Ishikawa (cell line): ENCODE data around the gene HOXC9.

ENCODE experiments used
- CEBPB ChIP-seq: IDR thresholded peaks from 2 replicates; pipeline ENCODE4 v1.6.1; 2012
- CREB1 ChIP-seq: IDR thresholded peaks from 2 replicates; pipeline ENCODE4 v1.6.1; 2012; ENCODE audit warnings: low read depth
- EGR1 ChIP-seq: IDR thresholded peaks from 2 replicates; pipeline ENCODE4 v1.6.1; 2012
- EP300 ChIP-seq: IDR thresholded peaks from 2 replicates; pipeline ENCODE4 v1.6.1; 2012; ENCODE audit warnings: borderline replicate concordance
- FOXM1 ChIP-seq: IDR thresholded peaks from 2 replicates; pipeline ENCODE4 v1.6.1; 2012; ENCODE audit warnings: low read depth, borderline replicate concordance
- MAX ChIP-seq: IDR thresholded peaks from 2 replicates; pipeline ENCODE4 v1.6.1; 2012
- NFIC ChIP-seq: IDR thresholded peaks from 2 replicates; pipeline ENCODE4 v1.6.1; 2012
- RAD21 ChIP-seq: IDR thresholded peaks from 2 replicates; pipeline ENCODE4 v1.6.1; 2012; ENCODE audit warnings: low read depth
- TAF1 ChIP-seq: IDR thresholded peaks from 2 replicates; pipeline ENCODE4 v1.6.1; 2012; ENCODE audit warnings: low read depth, mild to moderate bottlenecking
- TCF12 ChIP-seq: IDR thresholded peaks from 2 replicates; pipeline ENCODE4 v1.6.1; 2012; ENCODE audit warnings: low read depth
- TEAD4 ChIP-seq: IDR thresholded peaks from 2 replicates; pipeline ENCODE4 v1.6.1; 2012
- USF1 ChIP-seq: IDR thresholded peaks from 2 replicates; pipeline ENCODE4 v1.6.1; 2012
- YY1 ChIP-seq: IDR thresholded peaks from 2 replicates; pipeline ENCODE4 v1.6.1; 2012; ENCODE audit warnings: low read depth
- ZBTB7A ChIP-seq: IDR thresholded peaks from 2 replicates; pipeline ENCODE4 v1.6.1; 2012; ENCODE audit warnings: low read depth
- TF ChIP-seq, protein P1 (sequence below): IDR thresholded peaks from 2 replicates; pipeline ENCODE4 v1.6.1; 2012; ENCODE audit warnings: low read depth, mild to moderate bottlenecking

Gene HOXC9

GRCh38 chr12:53994009-53994263 lies 6.0 kb upstream of the HOXC9 start:
- TF ChIP-seq EGR1 (no peak), EP300 (no peak), TCF12 (no peak), TEAD4 (no peak), FOXM1 (no peak), CEBPB (no peak), RAD21 (no peak), TAF1 (no peak), YY1 (no peak), ZBTB7A (no peak), NFIC (no peak), USF1 (no peak), MAX (no peak), CREB1 (no peak)
- TF ChIP-seq, protein P1, sequence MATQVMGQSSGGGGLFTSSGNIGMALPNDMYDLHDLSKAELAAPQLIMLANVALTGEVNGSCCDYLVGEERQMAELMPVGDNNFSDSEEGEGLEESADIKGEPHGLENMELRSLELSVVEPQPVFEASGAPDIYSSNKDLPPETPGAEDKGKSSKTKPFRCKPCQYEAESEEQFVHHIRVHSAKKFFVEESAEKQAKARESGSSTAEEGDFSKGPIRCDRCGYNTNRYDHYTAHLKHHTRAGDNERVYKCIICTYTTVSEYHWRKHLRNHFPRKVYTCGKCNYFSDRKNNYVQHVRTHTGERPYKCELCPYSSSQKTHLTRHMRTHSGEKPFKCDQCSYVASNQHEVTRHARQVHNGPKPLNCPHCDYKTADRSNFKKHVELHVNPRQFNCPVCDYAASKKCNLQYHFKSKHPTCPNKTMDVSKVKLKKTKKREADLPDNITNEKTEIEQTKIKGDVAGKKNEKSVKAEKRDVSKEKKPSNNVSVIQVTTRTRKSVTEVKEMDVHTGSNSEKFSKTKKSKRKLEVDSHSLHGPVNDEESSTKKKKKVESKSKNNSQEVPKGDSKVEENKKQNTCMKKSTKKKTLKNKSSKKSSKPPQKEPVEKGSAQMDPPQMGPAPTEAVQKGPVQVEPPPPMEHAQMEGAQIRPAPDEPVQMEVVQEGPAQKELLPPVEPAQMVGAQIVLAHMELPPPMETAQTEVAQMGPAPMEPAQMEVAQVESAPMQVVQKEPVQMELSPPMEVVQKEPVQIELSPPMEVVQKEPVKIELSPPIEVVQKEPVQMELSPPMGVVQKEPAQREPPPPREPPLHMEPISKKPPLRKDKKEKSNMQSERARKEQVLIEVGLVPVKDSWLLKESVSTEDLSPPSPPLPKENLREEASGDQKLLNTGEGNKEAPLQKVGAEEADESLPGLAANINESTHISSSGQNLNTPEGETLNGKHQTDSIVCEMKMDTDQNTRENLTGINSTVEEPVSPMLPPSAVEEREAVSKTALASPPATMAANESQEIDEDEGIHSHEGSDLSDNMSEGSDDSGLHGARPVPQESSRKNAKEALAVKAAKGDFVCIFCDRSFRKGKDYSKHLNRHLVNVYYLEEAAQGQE, result no peak

- no peak for TF ChIP-seq ZBTB7A
- no peak for TF ChIP-seq NFIC
- TF ChIP-seq TAF1, result no peak
- TF ChIP-seq, protein P1, result no peak
- TF ChIP-seq CEBPB, result no peak
- no peak for TF ChIP-seq EP300
- no peak for TF ChIP-seq TCF12
Observed at GRCh38 chr12:53994264-53995001, 5.5 kb upstream of the HOXC9 start.

DNA sequence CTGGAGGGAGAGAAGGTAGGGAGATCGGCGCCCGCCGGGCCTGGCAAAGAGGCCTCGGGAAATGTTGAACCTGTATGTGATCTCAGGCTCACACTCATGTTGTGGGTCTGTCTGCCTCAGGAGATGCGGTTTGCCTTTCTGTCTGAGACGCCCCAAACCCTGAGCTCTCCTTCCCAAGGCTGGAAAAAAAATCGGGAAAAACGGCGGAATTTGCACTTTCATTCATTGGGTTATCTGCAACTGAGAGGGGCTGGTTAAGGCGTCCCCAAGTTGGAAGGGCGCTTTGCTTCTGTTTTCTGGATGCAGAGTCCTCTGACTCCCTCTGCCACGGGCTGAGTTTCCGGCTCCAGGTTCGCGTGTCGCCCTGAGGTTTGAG lies 5.0 kb upstream of the HOXC9 start:
- 0 out of 2 replicates have a peak, but pooled peaks have one; percentile 6 for TF ChIP-seq ZBTB7A
- no peak for TF ChIP-seq FOXM1

DNA sequence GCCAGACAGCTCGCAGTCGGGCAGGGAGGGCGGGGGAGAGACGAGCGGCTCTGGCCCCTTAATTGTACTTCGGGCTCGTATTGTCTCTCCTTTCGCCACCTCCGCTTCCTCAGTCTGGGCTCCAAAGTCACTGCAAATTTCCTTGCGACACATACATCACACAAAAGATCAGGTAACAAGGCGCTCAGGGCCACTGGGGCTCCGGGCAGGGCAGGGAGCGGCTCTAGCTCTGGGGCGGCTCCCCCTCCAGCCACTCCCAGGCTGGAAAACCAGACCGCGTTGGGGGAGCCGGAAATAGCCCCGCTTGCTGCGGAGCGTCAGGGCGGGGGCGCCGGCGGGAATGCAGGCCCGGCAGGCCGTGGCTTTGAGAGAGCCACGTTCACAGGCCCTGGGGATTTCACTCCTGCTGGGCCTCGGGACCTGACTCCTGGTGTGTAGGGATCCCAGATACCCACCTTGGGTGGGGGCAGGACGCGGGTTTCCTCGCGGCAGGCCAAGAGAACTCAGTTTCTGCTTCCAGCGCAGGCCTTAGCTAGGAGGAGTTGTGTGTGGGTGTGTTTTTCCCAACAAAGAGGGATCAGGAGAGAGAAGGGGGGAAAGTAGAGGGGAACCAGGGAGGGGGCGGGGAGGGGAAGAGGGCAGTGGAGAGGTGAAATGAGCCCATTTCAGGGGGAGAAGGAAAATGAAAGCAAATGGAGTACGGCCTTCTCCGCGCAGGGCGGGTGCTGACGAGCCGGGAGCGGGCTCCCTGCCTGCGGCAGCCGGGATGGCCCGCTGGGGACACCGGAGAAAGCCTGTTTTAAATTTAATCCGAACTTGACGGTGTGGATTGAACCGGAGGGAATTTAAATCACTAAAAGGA lies 4.4 kb upstream of the HOXC9 start:
- TF ChIP-seq MAX (no peak), ZBTB7A (peak; percentile 45; the same call in 1 of the 2 replicates), FOXM1 (no peak), NFIC (no peak), TAF1 (no peak), CREB1 (no peak), TEAD4 (0 out of 2 replicates have a peak, but pooled peaks have one; percentile 14)

DNA sequence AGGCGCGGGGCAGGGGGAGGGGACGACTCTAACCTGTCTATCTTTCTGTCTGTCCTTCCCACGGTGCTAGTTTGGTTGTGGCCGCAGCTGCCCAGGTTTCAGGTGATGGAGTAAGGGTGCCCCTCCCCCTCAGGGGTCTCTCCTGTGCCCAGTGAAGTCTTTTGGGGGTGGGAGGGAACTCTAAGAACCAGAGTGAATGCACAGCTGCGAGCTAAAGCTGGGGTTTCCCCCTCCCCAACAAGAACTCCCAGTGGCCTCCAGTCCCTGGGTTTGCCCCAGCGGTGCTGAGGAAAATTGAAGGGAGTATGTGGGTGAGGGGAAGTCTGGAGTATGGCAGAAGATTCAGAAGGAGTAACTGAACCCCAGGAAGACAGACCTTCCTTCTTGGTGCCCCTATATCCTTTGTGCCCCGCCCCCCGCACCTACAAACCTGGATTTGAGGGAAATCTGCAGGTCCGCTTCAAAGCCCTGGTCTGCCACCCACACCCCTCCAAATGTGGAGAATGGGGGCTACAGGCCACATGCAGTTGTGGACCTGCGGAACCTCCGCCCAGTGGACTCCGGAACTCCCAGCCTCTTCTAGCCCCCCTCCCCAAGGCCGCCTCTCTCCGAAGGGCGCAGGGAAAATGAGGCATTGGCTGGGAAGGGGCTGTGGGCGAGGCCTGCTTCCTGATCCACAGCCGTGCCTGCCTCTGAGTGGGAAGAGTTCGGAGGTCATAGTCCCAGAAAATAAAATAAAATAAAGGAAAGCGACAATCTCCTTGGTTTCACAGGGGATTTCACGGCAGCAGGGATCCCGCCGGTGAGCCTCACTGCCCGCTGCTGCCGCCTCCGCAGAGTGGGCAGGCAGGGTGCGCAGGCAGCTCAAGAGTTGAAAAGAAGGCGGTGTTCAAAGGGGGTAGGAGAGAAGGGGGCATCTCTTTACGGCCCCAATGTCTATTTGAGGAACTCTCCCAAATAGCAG lies 3.4 kb upstream of the HOXC9 start:
- TF ChIP-seq TCF12 (no peak), ZBTB7A (no peak)
